ENCODE data around the gene ANKRD18A.

Gene ANKRD18A

DNA sequence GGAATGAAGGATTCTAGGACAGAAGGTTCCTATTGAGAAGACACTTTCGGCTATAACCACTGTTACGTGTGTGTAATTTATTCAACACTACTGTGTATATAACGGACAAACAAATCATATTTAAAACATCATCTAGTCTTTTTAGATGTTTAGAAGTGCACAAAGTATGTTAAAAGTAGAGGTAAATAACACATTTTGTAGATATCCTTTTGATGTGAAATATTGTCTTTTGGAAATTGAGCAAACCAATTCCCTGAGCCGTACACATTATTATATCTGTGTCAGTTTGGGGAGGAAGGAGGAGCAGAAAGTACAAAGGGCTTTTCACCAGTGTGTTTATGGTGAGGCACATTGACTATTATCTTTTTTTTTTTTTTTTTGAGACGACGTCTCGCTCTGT, 39.1 kb upstream of the ANKRD18A start:
- no peak for DNase-seq
- no peaks in the 10 kb centered on the region for H3K4me1 ChIP-seq (ENCODE audit: low read length)
- H3F3A ChIP-seq (ENCODE audit: insufficient read depth, low read length): no peaks in the 10 kb centered on the region
- no peak overlapping the region for H2AFZ ChIP-seq (ENCODE audit: low read length)
- no peak overlapping the region for H3K4me2 ChIP-seq (ENCODE audit: low read depth, low read length)
- H3K9me2 ChIP-seq (replicated peaks; ENCODE audit: insufficient read depth, low read length): no peaks in the 10 kb centered on the region
- TF ChIP-seq EZH2 (optimal IDR thresholded peaks at IDR 0.05; ENCODE audit: low read depth, low read length) (no peak), EZH2phosphoT487 (IDR thresholded peaks at IDR 0.05; ENCODE audit: low read length) (no peak), CTCF (IDR thresholded peaks at IDR 0.05; ENCODE audit: low read length) (no peak)
- no peaks in the 10 kb centered on the region for H4K20me1 ChIP-seq (ENCODE audit: insufficient read depth, low read length)
- no peak overlapping the region for H3K4me3 ChIP-seq (ENCODE audit: low read length)
- H3K27ac ChIP-seq (ENCODE audit: low read length): no peak overlapping the region
- no peaks in the 10 kb centered on the region for H3K27me3 ChIP-seq (replicated peaks; ENCODE audit: insufficient read depth, low read length)
- no peaks in the 10 kb centered on the region for H3K9me3 ChIP-seq (replicated peaks; ENCODE audit: insufficient read depth, low read length)
- no peaks in the 10 kb centered on the region for H3K79me2 ChIP-seq (ENCODE audit: low read length)
- no peak overlapping the region for H3K9ac ChIP-seq (ENCODE audit: low read length)
- no peaks in the 10 kb centered on the region for H3K36me3 ChIP-seq (replicated peaks; ENCODE audit: insufficient read depth, low read length)

DNA sequence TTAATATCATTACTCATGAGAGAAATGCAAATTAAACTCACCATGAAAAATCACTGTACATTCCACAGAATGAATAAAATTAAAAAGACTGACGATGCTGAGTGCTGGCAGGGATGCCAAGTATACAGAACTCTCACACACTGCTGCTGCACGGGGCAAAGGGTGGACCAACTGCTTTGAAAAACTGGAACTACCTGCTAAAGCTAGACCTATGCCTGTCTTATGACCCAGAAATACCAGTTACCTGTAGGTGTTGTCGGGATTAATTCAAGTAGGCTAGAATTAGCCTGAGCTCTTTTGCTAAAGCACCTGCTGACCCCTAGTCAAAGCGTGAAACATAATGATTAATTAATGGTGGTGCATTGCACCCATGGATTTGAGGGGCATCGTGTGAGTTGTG, 36.5 kb upstream of the ANKRD18A start:
- Histone ChIP-seq H3K79me2 (ENCODE audit: low read length) (no peaks in the 10 kb centered on the region), H3K9ac (ENCODE audit: low read length) (no peak overlapping the region), H3K36me3 (replicated peaks; ENCODE audit: insufficient read depth, low read length) (no peaks in the 10 kb centered on the region), H2AFZ (ENCODE audit: low read length) (no peak overlapping the region), H3K4me2 (ENCODE audit: low read depth, low read length) (no peak overlapping the region), H3K9me2 (replicated peaks; ENCODE audit: insufficient read depth, low read length) (no peaks in the 10 kb centered on the region), H4K20me1 (ENCODE audit: insufficient read depth, low read length) (no peaks in the 10 kb centered on the region), H3K9me3 (replicated peaks; ENCODE audit: insufficient read depth, low read length) (no peaks in the 10 kb centered on the region), H3K4me3 (ENCODE audit: low read length) (no peak overlapping the region), H3K27me3 (replicated peaks; ENCODE audit: insufficient read depth, low read length) (no peaks in the 10 kb centered on the region), H3K27ac (ENCODE audit: low read length) (no peak overlapping the region), H3K4me1 (ENCODE audit: low read length) (no peaks in the 10 kb centered on the region), H3F3A (ENCODE audit: insufficient read depth, low read length) (no peaks in the 10 kb centered on the region)
- DNase-seq: no peak
- TF ChIP-seq EZH2phosphoT487 (IDR thresholded peaks at IDR 0.05; ENCODE audit: low read length) (no peak), CTCF (IDR thresholded peaks at IDR 0.05; ENCODE audit: low read length) (no peak), EZH2 (optimal IDR thresholded peaks at IDR 0.05; ENCODE audit: low read depth, low read length) (no peak)

DNA sequence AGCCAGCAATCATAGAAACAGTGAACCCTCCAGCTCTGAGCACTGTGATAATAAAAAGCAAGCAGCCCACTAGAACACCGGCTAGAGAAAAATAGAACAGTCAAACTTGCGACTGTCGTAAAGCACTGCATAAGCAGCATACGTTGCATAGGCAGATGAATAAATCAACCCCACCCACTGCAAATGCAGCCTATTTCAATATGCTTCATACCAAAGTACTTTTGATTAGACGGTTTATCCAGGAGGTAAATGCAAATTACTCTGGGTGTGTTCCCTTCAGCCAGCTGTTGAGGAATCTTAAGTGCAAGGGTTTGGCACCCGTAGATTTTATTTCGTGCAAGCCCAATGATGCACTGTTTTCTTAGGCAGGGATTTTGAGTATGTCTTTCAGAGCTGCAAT, 32.1 kb upstream of the ANKRD18A start:
- Histone ChIP-seq H3K4me1 (ENCODE audit: low read length) (no peaks in the 10 kb centered on the region), H3K79me2 (ENCODE audit: low read length) (no peaks in the 10 kb centered on the region), H4K20me1 (ENCODE audit: insufficient read depth, low read length) (no peaks in the 10 kb centered on the region), H3K4me3 (ENCODE audit: low read length) (no peak overlapping the region), H3K27ac (ENCODE audit: low read length) (no peak overlapping the region), H3K36me3 (replicated peaks; ENCODE audit: insufficient read depth, low read length) (no peaks in the 10 kb centered on the region), H3F3A (ENCODE audit: insufficient read depth, low read length) (no peaks in the 10 kb centered on the region), H3K9ac (ENCODE audit: low read length) (no peak overlapping the region), H3K4me2 (ENCODE audit: low read depth, low read length) (no peak overlapping the region), H3K9me2 (replicated peaks; ENCODE audit: insufficient read depth, low read length) (no peaks in the 10 kb centered on the region), H3K9me3 (replicated peaks; ENCODE audit: insufficient read depth, low read length) (no peaks in the 10 kb centered on the region), H2AFZ (ENCODE audit: low read length) (no peak overlapping the region), H3K27me3 (replicated peaks; ENCODE audit: insufficient read depth, low read length) (no peaks in the 10 kb centered on the region)
- TF ChIP-seq EZH2phosphoT487 (IDR thresholded peaks at IDR 0.05; ENCODE audit: low read length) (no peak), CTCF (IDR thresholded peaks at IDR 0.05; ENCODE audit: low read length) (no peak), EZH2 (optimal IDR thresholded peaks at IDR 0.05; ENCODE audit: low read depth, low read length) (no peak)
- no peak for DNase-seq
